Activated T-helper 1 cell treated with Interleukin-2 at 50 U/mL for 16 hours (primary cell): ENCODE data around the gene RRP8.

Experiments
- DNase-seq: peaks from one replicate; pipeline ENCODE4 v3.0.0-alpha.2; 2020; ENCODE audit warnings: low read depth

The RRP8 gene

DNA sequence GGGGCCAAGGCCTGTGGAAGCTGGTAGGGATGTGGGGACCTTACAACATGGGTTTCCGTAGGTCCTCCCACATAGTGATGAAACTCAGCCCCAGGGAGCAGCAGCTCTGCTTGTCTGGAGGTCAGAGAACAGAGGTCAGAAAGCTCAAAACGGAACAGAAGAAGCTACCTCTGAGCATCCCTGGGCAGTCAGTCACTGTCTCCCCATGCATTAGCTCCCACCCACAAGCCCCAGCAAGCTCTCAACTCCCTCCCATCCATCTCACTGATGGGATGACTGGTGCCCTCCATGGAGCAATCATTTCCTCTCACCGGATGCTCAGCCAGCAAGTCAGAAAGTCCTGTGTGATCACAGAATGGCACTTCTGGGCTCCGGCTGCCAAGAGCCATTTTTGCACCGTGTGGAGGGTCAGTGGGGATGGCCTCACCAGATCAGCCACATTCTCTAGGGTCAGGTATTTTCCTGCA, 13.9 kb upstream of the RRP8 start:
- DNase-seq, result no peak

- no peak for DNase-seq
Observed at GRCh38 chr11:6616596-6617250, 13.3 kb upstream of the RRP8 start.

GRCh38 chr11:6615882-6616585, 12.6 kb upstream of the RRP8 start:
- no peak for DNase-seq

GRCh38 chr11:6615046-6615445, 11.6 kb upstream of the RRP8 start:
- DNase-seq, result no peak

DNA sequence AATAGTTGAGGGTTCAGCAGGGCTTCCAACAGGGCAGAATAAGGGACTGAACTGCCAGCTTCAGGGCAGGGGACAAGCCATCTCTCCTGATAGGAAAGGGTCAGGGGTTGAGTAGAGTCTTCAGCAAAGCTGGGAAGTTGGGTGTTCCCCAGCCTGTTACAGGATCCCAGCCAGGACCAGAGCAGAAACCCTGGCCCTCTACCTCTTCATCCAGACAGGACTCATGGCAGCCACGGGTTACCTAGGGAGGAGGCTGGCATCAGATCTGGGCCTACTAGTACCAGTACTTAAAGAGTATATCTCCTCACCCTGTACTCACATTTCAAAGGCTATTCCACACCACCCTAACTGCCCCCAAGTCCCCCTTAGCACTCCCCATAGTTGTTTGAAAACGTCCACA, 11.0 kb upstream of the RRP8 start:
- no peak for DNase-seq

DNA sequence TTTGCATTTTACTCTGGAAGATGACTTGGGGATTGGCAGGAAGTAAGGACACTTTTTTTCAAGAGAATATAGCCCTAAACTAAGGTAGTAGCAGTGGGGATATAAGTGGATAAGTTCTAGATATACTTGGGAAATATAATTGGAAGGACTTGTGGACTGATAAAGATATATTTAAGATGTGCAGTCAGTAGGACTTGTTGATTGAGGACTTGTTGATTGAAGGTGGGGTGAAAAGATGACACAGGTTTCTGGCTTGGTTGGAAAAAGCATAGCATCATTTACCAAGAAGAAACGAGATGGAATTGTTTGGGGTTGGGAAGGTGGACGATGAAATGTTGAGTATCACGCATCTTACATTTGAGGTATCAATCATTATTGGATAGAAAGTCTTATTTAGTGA, 10.1 kb upstream of the RRP8 start:
- DNase-seq, result no peak

DNA sequence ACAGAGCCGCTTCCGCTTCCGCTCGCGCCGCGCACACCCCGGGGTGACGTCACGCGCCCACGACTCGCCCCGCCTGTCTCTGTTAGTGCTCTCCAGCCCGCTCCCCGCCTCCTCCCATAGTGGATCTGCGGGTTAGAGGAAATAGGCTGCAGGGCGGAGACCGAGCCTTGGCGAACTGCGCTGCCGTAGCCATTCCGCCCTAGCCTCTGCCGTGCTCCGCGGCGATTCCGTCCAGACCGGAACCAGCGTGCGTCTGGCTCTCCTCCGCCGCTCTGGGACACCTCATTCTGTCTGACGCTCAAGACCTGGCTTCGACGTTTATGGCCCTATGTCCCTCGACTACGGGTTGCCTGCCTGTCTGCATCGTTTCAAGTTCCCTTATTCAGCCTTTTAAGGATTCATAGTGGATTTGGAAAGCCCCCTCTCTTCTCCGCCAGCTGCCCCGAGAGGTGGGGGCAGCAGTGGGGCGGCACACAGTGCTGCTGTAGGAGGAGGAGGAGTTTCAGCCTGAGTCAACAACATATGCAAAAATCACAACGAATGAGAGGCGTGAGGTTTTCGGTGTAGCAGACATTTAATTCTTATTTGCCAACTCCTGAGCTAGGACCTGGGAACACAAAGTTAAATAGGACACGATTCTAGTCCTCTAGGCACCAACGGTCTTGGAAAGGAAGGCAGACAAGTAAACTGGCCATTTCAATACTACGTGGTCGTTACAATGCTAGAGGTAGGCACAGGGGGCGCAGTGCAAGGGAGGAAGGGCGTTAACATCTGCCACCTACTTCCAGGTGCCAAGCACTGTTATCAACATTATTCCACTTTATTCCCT, 9.0 kb upstream of the RRP8 start, which contains the start of gene TAF10:
TAF10 (minus strand) TSS at position 4 of the 829 bp plus-strand sequence. CDS start 27 bp downstream, outside the sequence.
- peak; percentile 94 for DNase-seq

- no peak for DNase-seq
Observed at GRCh38 chr11:6611963-6612212, 8.5 kb upstream of the RRP8 start.

DNA sequence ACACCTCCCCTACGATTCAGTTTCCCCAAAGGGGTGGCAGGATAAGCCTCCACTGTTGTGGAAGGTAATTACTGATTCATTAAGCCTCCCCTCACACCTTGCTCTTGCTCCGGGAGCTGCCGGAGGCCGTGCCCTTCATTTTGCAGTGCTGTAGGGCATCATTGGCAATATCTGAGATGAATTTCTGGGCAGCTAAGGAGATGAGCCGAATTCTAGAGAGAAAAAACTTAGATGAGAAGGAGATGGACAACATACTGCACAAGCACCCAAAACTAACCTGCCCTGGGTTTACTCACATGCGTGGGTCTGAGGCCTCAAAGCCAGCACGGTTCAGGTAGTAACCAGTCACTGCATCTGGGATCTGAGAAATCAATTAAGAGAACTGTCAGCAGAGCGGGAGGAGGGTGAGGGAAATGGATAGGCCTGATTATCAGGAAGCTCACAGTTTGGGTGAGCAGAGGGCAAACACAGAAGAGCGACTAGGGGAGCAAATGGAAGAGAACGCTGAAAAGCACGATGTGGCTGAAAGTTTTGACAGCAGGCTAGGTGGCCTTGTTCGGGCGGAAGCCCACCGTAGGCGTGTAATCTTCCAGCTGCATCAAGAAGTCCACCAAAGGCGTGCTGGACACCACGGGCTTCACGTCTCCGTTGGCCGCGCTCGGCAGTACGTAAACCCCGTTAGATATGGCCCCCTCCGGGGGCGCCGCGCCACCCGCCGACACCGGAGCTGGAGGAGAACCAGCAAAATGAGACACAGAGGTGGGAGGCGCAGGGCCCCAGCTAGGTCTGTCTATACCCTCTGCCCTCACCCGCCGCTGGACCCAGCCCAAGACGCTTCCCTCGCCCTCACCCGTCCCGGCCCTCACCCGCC, 7.9 kb upstream of the RRP8 start:
- no peak for DNase-seq

GRCh38 chr11:6610591-6610990, 7.2 kb upstream of the RRP8 start:
- no peak for DNase-seq

DNA sequence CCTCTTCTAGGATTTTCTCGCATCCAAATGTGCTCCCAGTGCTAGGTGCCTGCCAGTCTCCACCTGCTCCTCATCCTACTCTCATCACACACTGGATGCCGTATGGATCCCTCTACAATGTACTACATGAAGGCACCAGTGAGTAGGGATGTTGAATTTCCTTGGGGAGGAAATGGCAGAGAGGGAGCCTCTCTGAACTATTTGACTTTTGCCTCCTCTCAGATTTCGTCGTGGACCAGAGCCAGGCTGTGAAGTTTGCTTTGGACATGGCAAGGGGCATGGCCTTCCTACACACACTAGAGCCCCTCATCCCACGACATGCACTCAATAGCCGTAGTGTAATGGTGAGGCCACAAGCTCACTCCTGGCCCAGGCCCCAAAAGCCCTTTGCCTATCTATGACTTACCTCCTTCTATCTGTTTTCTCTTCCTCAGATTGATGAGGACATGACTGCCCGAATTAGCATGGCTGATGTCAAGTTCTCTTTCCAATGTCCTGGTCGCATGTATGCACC, 6.1 kb upstream of the RRP8 start:
- DNase-seq, result no peak

- DNase-seq, result no peak
Observed at GRCh38 chr11:6608726-6609501, 5.5 kb upstream of the RRP8 start.

DNA sequence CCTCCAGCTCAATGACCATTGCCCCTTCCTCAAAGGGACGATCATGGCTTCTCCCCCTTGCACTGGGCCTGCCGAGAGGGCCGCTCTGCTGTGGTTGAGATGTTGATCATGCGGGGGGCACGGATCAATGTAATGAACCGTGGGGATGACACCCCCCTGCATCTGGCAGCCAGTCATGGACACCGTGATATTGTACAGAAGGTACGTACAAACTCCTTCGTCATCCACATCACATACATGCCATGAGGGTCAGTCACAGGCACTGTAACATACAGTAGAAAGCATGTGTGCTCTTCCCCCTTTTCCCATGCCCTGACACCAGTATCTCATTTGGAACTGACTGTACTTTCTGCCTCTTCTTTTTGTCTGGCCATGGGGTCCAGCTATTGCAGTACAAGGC, 4.6 kb upstream of the RRP8 start:
- no peak for DNase-seq

GRCh38 chr11:6607190-6607795, 3.9 kb upstream of the RRP8 start:
- DNase-seq, result no peak

- peak; percentile 32 for DNase-seq
Observed at GRCh38 chr11:6606471-6607189, 3.2 kb upstream of the RRP8 start.

GRCh38 chr11:6604790-6605189, 1.4 kb upstream of the RRP8 start:
- DNase-seq, result no peak

DNA sequence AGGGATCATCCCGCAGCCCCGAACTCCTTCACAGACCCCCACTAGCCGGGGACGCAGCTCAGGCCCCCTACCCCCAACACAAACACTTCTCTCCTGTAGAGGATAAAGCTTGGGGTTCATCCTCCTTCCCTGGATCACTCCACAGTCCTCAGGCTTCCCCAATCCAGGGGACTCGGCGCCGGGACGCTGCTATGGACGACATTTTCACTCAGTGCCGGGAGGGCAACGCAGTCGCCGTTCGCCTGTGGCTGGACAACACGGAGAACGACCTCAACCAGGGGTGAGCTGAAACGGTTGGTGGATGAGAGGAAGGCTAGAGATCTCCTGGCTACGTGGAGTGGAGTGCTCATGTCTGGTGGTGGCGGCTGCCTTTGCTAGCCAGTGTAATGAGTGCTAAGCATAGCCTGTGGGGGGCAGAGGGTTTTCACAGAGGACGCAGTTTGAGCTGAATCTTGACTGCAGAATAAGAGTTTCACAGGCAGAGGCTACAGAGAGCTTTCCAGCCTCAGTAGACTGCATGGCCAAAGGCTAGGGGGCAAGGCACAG, 738 bp upstream of the RRP8 start:
- DNase-seq, result peak; percentile 31

GRCh38 chr11:6602096-6602940, 1.1 kb downstream of the RRP8 start:
- no peak for DNase-seq

DNA sequence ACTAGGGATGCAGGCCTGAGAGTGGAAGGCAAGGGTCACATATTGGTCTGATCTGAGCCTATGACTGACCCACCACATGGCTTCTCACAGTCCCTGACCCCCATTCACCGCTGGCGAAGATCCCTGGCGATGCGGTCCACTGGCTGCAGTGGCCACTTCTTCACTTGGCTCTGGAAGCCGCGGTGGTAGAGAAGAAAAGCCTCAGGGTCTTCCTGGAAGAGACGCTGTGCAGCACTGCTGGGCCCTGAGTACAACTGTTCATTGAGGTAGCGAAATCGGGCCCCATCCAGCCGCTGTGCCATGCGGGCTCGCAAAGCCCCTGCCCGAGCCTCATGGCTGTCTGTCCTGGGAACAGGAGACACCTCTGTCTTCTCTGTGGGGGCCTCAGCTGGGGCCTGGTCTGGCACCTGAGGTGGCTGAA, 2.4 kb downstream of the RRP8 start:
- DNase-seq, result no peak
